GM10266 (cell line): ENCODE data around the gene RASSF10.

Experiments
- DNase-seq: peaks from one replicate; pipeline ENCODE4 v3.0.0; 2012; ENCODE audit errors: extremely low spot score
- TF ChIP-seq, protein P1 (sequence below): IDR thresholded peaks from 2 replicates; pipeline ENCODE4 v1.5.1; 2012; ENCODE audit warnings: mild to moderate bottlenecking, low read depth; ENCODE audit not compliant: control insufficient read depth, insufficient read depth; ENCODE audit errors: missing control alignments

Gene RASSF10

GRCh38 chr11:13053255-13053917 lies 44.3 kb downstream of the RASSF10 start:
- no peak for DNase-seq

GRCh38 chr11:13054278-13054677 lies 45.2 kb downstream of the RASSF10 start:
- DNase-seq = no peak
- TF ChIP-seq, protein P1, sequence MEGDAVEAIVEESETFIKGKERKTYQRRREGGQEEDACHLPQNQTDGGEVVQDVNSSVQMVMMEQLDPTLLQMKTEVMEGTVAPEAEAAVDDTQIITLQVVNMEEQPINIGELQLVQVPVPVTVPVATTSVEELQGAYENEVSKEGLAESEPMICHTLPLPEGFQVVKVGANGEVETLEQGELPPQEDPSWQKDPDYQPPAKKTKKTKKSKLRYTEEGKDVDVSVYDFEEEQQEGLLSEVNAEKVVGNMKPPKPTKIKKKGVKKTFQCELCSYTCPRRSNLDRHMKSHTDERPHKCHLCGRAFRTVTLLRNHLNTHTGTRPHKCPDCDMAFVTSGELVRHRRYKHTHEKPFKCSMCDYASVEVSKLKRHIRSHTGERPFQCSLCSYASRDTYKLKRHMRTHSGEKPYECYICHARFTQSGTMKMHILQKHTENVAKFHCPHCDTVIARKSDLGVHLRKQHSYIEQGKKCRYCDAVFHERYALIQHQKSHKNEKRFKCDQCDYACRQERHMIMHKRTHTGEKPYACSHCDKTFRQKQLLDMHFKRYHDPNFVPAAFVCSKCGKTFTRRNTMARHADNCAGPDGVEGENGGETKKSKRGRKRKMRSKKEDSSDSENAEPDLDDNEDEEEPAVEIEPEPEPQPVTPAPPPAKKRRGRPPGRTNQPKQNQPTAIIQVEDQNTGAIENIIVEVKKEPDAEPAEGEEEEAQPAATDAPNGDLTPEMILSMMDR = no peak

More at GRCh38 chr11:13053255-13053917, 44.3 kb downstream of the RASSF10 start:
- TF ChIP-seq, protein P1 = no peak

DNA sequence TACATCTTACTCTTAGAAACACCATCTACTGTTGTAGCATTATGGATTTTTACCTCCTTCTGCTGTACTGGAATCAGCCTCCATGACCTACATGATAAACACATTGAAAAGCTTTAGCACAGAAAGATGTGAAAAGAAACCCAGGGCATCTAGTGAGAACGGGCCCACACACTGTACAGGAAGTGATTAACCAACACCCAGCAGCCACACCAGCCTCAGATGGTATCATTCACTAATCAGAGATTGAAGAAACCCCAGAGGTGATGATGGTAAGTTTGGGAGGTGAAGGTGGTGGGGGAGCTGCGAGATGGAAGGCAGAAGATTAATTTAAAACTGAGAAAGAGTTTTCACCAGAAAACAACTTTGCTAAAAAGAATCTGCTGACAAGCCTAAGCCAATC lies 46.1 kb downstream of the RASSF10 start:
- no peak for DNase-seq
- TF ChIP-seq, protein P1 = no peak

DNA sequence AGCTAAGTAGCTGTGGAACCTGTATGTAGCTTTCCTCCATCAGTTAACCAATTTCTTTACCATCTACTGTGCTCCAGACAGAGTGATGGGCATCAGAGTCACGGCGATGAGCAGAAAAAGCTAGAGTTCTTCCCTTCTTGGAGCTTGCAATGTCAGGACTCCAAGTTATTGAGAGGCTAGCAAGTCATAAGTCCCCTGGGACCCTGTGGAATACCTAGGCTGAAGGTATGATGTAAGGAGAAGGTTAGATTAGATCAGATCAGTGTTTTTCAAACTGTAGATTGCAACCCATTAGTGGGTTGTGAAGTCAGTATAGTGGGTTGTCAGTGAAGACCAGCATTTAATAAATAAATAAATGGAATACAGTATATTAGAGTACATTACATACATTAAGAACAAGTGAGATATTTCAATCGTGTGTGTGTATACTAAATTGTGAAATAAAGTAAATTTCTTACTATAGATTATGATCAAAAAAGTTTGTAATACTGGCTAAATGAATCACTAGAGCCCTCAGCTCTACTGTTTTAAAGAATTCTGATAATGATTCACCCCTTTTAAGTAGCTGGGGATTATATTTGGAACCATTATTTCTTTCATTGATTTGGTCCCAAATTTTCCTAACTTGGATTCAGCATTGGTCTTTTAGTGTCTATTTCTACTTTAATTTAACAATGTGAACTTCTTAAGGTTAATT lies 52.3 kb downstream of the RASSF10 start:
- DNase-seq = no peak
- TF ChIP-seq, protein P1 = no peak
